Testis (tissue), 3 donors: ENCODE data around the gene RPA3. TPM values are rescaled to one million over a fixed set of nuclear protein-coding genes. Genes with fewer than 3 reads are reported as not detected.

ENCODE experiments used
- DNase-seq: peaks from one replicate; pipeline ENCODE4 v3.0.0-alpha.2; 2019
- H3K27ac ChIP-seq, 2 donors: fragments of 200-600 bp; sonication (generic); one replicate each; pipeline ENCODE4 v1.5.1; 2019
- H3K27me3 ChIP-seq: fragments of 200-600 bp; sonication (generic); one replicate; pipeline ENCODE4 v1.5.1; 2019
- H3K36me3 ChIP-seq: fragments of 200-600 bp; sonication (generic); one replicate; pipeline ENCODE4 v1.5.1; 2017; ENCODE audit warnings: low read depth; ENCODE audit errors: missing control alignments
- H3K4me1 ChIP-seq: fragments of 200-600 bp; sonication (generic); one replicate; pipeline ENCODE4 v1.5.1; 2019
- H3K4me3 ChIP-seq, 2 donors: fragments of 200-600 bp; sonication (generic); one replicate each; pipeline ENCODE4 v1.5.1; 2017 to 2019
- H3K9me3 ChIP-seq: fragments of 200-600 bp; sonication (generic); one replicate; pipeline ENCODE4 v1.5.1; 2017
- POLR2A ChIP-seq: fragments of 450-650 bp; IDR thresholded peaks from one replicate; pipeline ENCODE4 v1.6.1; 2017; ENCODE audit warnings: antibody characterized with exemption, mild to moderate bottlenecking, moderate library complexity
- whole genome bisulfite sequencing, 2 donors: methylation state at CpG; one replicate each; pipeline ENCODE4 v1.1.5; 2018; 5-methylcytosine and 5-hydroxymethylcytosine counted together
- intact Hi-C: fragments of 100-400 bp; cut with DNase I; formaldehyde crosslinking; loops from one replicate; pipeline ENCODE4 v1.15.1; 2023; ENCODE audit warnings: low total_unique reads
- polyA plus RNA-seq: library from polyadenylated mRNA; stranded (reverse); fragments of 350-450 nt; fragmentation: Illumina TruSeq; extraction: RNeasy Lipid Tissue Mini Kit (QIAGEN cat#74804); gene quantifications from one replicate; pipeline ENCODE4 v1.2.3, GENCODE V29; 2014; ENCODE audit warnings: low read depth, low replicate concordance; ENCODE audit not compliant: insufficient read depth
- total RNA-seq, 2 donors: library from RNA; depleted of rRNA; stranded (reverse); fragments of >200 nt; gene quantifications; one replicate each; pipeline ENCODE4 v1.2.3, GENCODE V29; 2016
- TF ChIP-seq, protein P1 (sequence below), 3 experiments: fragments of 450-650 bp in 2 of 3; fragments of 200-600 bp in 1 of 3; sonication (generic) in 1 of 3; IDR thresholded peaks; one replicate each; pipeline ENCODE4 v1.5.1; 2016 to 2019; ENCODE audit warnings: antibody characterized with exemption in 3 of 3, mild to moderate bottlenecking in 2 of 3, moderate library complexity in 1 of 3

Gene RPA3
- total and polyA plus RNA-seq, 3 donors from 2014 or later, result 25.8 to 48.7 (median 40.6) TPM

DNA sequence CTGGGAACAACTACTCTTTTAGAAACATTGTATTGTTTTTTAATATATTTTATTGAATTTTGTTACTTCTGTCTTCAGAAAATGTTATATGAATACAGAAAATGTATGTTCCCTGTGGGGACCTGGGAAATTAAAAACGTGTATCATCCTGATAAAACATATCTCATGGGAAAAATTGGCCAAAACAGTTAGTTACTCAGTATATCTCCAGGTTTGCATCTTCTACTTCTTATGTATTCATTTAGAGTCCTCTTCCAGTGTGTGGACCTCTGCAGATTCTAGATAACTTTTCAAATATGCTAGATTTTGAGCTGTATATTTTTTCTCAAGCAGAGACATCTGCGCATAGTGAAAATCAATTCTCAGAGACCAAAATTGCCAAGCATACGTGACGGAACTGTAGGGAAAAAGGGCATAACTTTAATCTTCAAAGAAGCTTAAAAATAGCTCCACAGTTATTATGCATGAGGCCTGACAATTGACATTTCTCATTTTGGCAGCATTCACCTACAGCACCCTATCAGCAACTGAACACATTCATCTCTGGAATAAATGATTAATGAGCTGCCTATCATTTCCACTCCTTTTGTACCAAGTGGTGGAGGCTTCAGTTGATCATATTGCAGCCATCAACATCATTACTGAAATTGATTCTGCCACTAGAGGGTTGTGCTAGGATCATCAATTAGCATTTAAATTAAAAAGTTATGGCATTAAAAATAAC is 104.2 kb downstream of the RPA3 start:
- Histone ChIP-seq H3K4me1 (peaks cover 4% of the 10 kb centered on the region), H3K4me3 (no peak overlapping the region), H3K27me3 (no peaks in the 10 kb centered on the region), H3K36me3 (no peaks in the 10 kb centered on the region), H3K27ac (no peak overlapping the region), H3K9me3 (no peaks in the 10 kb centered on the region)
- intact Hi-C loops, result no loop called here
- TF ChIP-seq, protein P1, sequence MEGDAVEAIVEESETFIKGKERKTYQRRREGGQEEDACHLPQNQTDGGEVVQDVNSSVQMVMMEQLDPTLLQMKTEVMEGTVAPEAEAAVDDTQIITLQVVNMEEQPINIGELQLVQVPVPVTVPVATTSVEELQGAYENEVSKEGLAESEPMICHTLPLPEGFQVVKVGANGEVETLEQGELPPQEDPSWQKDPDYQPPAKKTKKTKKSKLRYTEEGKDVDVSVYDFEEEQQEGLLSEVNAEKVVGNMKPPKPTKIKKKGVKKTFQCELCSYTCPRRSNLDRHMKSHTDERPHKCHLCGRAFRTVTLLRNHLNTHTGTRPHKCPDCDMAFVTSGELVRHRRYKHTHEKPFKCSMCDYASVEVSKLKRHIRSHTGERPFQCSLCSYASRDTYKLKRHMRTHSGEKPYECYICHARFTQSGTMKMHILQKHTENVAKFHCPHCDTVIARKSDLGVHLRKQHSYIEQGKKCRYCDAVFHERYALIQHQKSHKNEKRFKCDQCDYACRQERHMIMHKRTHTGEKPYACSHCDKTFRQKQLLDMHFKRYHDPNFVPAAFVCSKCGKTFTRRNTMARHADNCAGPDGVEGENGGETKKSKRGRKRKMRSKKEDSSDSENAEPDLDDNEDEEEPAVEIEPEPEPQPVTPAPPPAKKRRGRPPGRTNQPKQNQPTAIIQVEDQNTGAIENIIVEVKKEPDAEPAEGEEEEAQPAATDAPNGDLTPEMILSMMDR (IDR thresholded peaks at IDR 0.05), result no peak
- no peak for TF ChIP-seq POLR2A
- 48 to 56% methylated on average over 4 of the region's 4 CpGs for WGBS, 2 donors
- DNase-seq, result no peak

DNA sequence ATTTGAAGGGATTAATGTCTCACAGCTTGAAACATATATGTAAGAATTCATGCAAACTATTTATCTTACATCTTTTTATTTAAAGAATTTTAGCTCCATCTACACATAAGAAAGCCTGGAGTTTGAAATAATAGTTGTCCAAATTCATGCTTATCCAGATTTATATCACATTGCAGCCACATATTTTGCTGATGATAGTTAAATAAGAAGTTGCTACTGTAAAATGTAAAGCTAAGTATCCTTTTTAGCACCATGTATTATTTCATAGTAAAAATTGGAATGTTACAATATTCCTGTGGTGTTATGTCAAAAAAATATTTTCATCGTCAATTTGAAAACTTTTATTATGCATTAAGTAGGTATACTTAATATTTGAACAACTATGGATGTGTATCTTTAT is 105.2 kb downstream of the RPA3 start:
- H3K36me3 ChIP-seq, result no peaks in the 10 kb centered on the region
- H3K27me3 ChIP-seq, result no peaks in the 10 kb centered on the region
- no peak for TF ChIP-seq POLR2A
- TF ChIP-seq, protein P1 (IDR thresholded peaks at IDR 0.05), result no peak
- no peak overlapping the region for H3K27ac ChIP-seq
- H3K9me3 ChIP-seq, result no peaks in the 10 kb centered on the region
- WGBS, 2 donors, result 71 to 80% methylated on average over 1 of the region's 1 CpG
- DNase-seq, result no peak
- intact Hi-C loops, result no loop called here
- H3K4me1 ChIP-seq, result peaks cover 4% of the 10 kb centered on the region
- no peak overlapping the region for H3K4me3 ChIP-seq

DNA sequence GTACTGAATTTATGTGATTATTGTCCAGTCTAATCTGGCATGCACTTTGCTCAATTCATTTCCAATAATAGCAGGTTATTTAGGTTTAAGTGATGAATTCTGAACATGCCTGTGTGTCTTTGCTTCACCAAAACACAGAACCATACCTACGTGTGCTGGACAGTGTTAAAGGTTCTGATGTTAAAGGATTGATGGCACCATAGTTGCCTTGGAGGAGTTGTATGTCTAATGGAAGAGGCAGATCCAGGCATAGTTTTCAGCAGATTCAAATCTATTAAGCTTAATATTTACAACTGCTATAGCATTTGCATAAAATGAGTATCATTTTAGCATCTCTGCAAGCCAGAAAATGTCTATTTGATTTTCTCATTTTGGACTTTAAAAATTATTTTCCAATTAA is 105.9 kb downstream of the RPA3 start:
- H3K9me3 ChIP-seq, result no peaks in the 10 kb centered on the region
- H3K4me3 ChIP-seq, result no peak overlapping the region
- no peaks in the 10 kb centered on the region for H3K36me3 ChIP-seq
- intact Hi-C loops, result no loop called here
- TF ChIP-seq POLR2A, result no peak
- TF ChIP-seq, protein P1 (IDR thresholded peaks at IDR 0.05), result no peak
- DNase-seq, result no peak
- 71 to 81% methylated on average over 1 of the region's 1 CpG for WGBS, 2 donors
- H3K4me1 ChIP-seq, result peaks cover 4% of the 10 kb centered on the region
- no peak overlapping the region for H3K27ac ChIP-seq
- H3K27me3 ChIP-seq, result no peaks in the 10 kb centered on the region

DNA sequence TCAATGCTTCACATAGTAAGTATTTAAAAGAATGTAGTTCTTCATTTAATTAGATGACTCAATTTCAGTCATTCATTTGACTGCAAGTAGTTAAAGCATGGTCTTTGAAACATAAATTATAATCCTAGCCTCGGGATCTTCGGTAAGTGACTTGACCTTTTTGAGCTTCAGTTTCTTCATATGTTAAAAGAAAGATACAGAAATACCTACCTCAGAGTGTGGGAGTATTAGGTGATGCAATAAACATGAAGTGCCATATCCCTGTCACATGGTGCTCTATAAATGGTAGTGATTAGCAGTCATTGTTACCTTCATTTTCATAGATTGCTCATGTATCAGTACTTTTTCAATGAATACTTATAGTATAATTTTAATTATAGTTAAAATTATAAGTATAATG is 109.1 kb downstream of the RPA3 start:
- intact Hi-C loops, result no loop called here
- Histone ChIP-seq H3K27me3 (no peaks in the 10 kb centered on the region), H3K36me3 (no peaks in the 10 kb centered on the region), H3K27ac (no peak overlapping the region), H3K9me3 (no peaks in the 10 kb centered on the region), H3K4me3 (no peak overlapping the region), H3K4me1 (peaks cover 4% of the 10 kb centered on the region)
- WGBS, 2 donors, result 67 to 73% methylated on average over 2 of the region's 2 CpGs
- TF ChIP-seq, protein P1 (IDR thresholded peaks at IDR 0.05), result no peak
- no peak for TF ChIP-seq POLR2A
- no peak for DNase-seq

DNA sequence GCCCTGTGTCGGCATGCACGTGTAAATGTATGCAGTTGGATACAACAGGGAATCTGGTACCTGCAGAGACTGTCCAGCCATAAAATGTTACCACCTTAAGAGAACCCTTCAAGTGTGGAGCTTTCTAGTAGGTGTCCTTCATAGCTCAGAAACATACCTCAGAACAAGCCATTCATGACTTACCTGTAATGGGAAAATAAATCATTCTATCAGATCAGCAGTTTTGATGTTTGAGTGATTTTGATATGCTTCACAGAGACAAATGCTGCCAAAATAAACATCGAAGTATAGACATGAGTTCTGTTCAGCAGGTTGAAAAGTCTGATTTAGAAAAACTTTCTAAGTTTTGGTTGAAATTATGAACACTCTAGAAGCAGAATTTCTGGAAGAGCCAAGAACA is 111.4 kb downstream of the RPA3 start:
- no peaks in the 10 kb centered on the region for H3K36me3 ChIP-seq
- H3K9me3 ChIP-seq, result no peaks in the 10 kb centered on the region
- H3K4me1 ChIP-seq, result no peaks in the 10 kb centered on the region
- H3K27me3 ChIP-seq, result no peaks in the 10 kb centered on the region
- no peak for TF ChIP-seq POLR2A
- TF ChIP-seq, protein P1 (IDR thresholded peaks at IDR 0.05), result no peak
- DNase-seq, result no peak
- intact Hi-C loops, result no loop called here
- WGBS, 2 donors, result 57 to 60% methylated on average over 3 of the region's 3 CpGs
- no peak overlapping the region for H3K27ac ChIP-seq
- no peak overlapping the region for H3K4me3 ChIP-seq
